BJ (cell line): ENCODE measurements around the gene CMTR2. TPM values are rescaled to one million over a fixed set of nuclear protein-coding genes. Genes with fewer than 3 reads are reported as not detected.

Experiments
- CTCF ChIA-PET: fragments of 350-600 bp; formaldehyde crosslinking; extraction: SDS; loops from one replicate; lab custom pipeline; 2021; ENCODE audit warnings: antibody characterized with exemption, inconsistent platforms; lab: Yijun Ruan, JAX
- POLR2A ChIA-PET: fragments of 300-600 bp; sonication (Branson Sonifier 250); formaldehyde crosslinking; extraction: SDS; loops from one replicate; lab custom pipeline; 2021; ENCODE audit warnings: antibody characterized with exemption; lab: Charles Lee
- DNase-seq: peaks from one replicate; pipeline ENCODE4 v3.0.0-alpha.2; 2011; ENCODE audit warnings: low read depth
- H3K27me3 ChIP-seq: 2 replicates; pipeline ENCODE4 v1.6.0; 2011; ENCODE audit warnings: low read length; ENCODE audit not compliant: control insufficient read depth, insufficient read depth
- H3K36me3 ChIP-seq: 2 replicates; pipeline ENCODE4 v1.5.1; 2011; ENCODE audit warnings: low read length; ENCODE audit not compliant: control insufficient read depth, insufficient read depth
- H3K4me3 ChIP-seq: 2 replicates; pipeline ENCODE4 v1.5.1; 2011; ENCODE audit warnings: low read depth, mild to moderate bottlenecking, control low read depth, low read length
- CTCF ChIP-seq: IDR thresholded peaks from 2 replicates; pipeline ENCODE4 v1.5.1; 2011; ENCODE audit warnings: low read depth, mild to moderate bottlenecking, control low read depth, inconsistent platforms, low read length, moderate library complexity; ENCODE audit not compliant: insufficient read depth
- polyA plus RNA-seq: library from polyadenylated mRNA; depleted of rRNA; stranded (reverse); fragments of >200 nt; gene quantifications from 2 replicates; pipeline ENCODE4 v1.2.3, GENCODE V29; 2011

Gene CMTR2
- polyA plus RNA-seq, 1 experiment, result 10.2 TPM

GRCh38 chr16:71311553-71312158, 22.5 kb upstream of the CMTR2 start:
- CTCF ChIA-PET, result interaction anchor here (0.6 to 2.8 kb wide), 18 partner anchors 8 to 188 kb away, joined by 3 to 20 read pairs (median 5); no protein-coding TSS in a partner anchor
- no peak for DNase-seq
- Histone ChIP-seq H3K36me3 (no peaks in the 10 kb centered on the region), H3K27me3 (no peaks in the 10 kb centered on the region), H3K4me3 (no peak overlapping the region)
- TF ChIP-seq CTCF, result peak; percentile 70
- POLR2A ChIA-PET, result no interaction called here

GRCh38 chr16:71303938-71304337, 14.7 kb upstream of the CMTR2 start:
- DNase-seq, result no peak
- H3K36me3 ChIP-seq, result no peaks in the 10 kb centered on the region

GRCh38 chr16:71297341-71297634, 8.1 kb upstream of the CMTR2 start:
- Histone ChIP-seq H3K4me3 (no peak overlapping the region), H3K36me3 (no peaks in the 10 kb centered on the region), H3K27me3 (0 out of 2 replicates have a peak, but pooled peaks cover 1% of the 10 kb centered on the region)
- ChIA-PET POLR2A (no interaction called here), CTCF (interaction anchor here (0.9 to 1.4 kb wide), 2 partner anchors 13 to 14 kb away, joined by 5 to 6 read pairs; no protein-coding TSS in a partner anchor)
- no peak for TF ChIP-seq CTCF
- DNase-seq, result no peak

More at GRCh38 chr16:71303938-71304337, 14.7 kb upstream of the CMTR2 start:
- H3K4me3 ChIP-seq, result no peak overlapping the region
- no peaks in the 10 kb centered on the region for H3K27me3 ChIP-seq
- POLR2A ChIA-PET, result no interaction called here
- CTCF ChIA-PET, result interaction anchor here (4.1 kb wide), 1 partner anchor 7 kb away, joined by 20 read pairs; no protein-coding TSS in a partner anchor
- TF ChIP-seq CTCF, result no peak

GRCh38 chr16:71296584-71297340, 7.6 kb upstream of the CMTR2 start:
- Histone ChIP-seq H3K4me3 (no peak overlapping the region), H3K27me3 (0 out of 2 replicates have a peak, but pooled peaks cover 1% of the 10 kb centered on the region), H3K36me3 (no peaks in the 10 kb centered on the region)
- no peak for TF ChIP-seq CTCF
- POLR2A ChIA-PET, result no interaction called here
- no peak for DNase-seq
- CTCF ChIA-PET, result interaction anchor here (0.9 to 1.4 kb wide), 2 partner anchors 12 to 14 kb away, joined by 5 to 6 read pairs; no protein-coding TSS in a partner anchor

GRCh38 chr16:71295950-71296349, 6.7 kb upstream of the CMTR2 start:
- no peak for DNase-seq
- ChIA-PET CTCF (no interaction called here), POLR2A (no interaction called here)
- Histone ChIP-seq H3K4me3 (no peak overlapping the region), H3K27me3 (0 out of 2 replicates have a peak, but pooled peaks cover 1% of the 10 kb centered on the region), H3K36me3 (no peaks in the 10 kb centered on the region)
- TF ChIP-seq CTCF, result no peak
